WTC11 (cell line): ENCODE results near the gene KCNC4. TPM values are rescaled to one million over a fixed set of nuclear protein-coding genes. Genes with fewer than 3 reads are reported as not detected.

Experiments
- ATAC-seq: fragments of 200-7000 bp; cut with Tn5 transposase; 2 replicates; pipeline ENCODE4 v1.10.0; 2021; ENCODE audit warnings: mild to moderate bottlenecking, moderate library complexity
- CTCF ChIA-PET: fragments of 300-600 bp; sonication (Branson Sonifier 250); formaldehyde crosslinking; loops from one replicate; lab custom pipeline; 2021; ENCODE audit warnings: antibody characterized with exemption; lab: Charles Lee
- POLR2A ChIA-PET: fragments of 350-600 bp; sonication (Branson Sonifier 250); formaldehyde crosslinking; loops from one replicate; lab custom pipeline; 2021; ENCODE audit warnings: antibody characterized with exemption; lab: Charles Lee
- DNase-seq: peaks from one replicate; pipeline ENCODE4 v3.0.0; 2021; ENCODE audit warnings: low spot score
- H3K27ac Mint-ChIP-seq: 2 replicates; pipeline ENCODE4 v1.8.0; 2021; ENCODE audit warnings: mixed read lengths
- H3K27me3 Mint-ChIP-seq: 2 replicates; pipeline ENCODE4 v1.8.0; 2021; ENCODE audit warnings: low read depth, mild to moderate bottlenecking, moderate library complexity, mixed read lengths
- H3K36me3 Mint-ChIP-seq: 2 replicates; pipeline ENCODE4 v1.8.0; 2021; ENCODE audit warnings: mixed read lengths
- H3K4me1 Mint-ChIP-seq: 2 replicates; pipeline ENCODE4 v1.8.0; 2022; ENCODE audit warnings: mixed read lengths
- H3K4me3 Mint-ChIP-seq: 2 replicates; pipeline ENCODE4 v1.8.0; 2021; ENCODE audit warnings: mild to moderate bottlenecking, moderate library complexity, mixed read lengths
- H3K9me3 Mint-ChIP-seq: 2 replicates; pipeline ENCODE4 v1.8.0; 2021; ENCODE audit warnings: mixed read lengths
- CREB1 ChIP-seq: sonication (generic); formaldehyde crosslinking; IDR thresholded peaks from 2 replicates; pipeline ENCODE4 v1.8.0; 2023; ENCODE audit warnings: mild to moderate bottlenecking, missing genetic modification reagents
- ELF4 ChIP-seq: sonication (generic); formaldehyde crosslinking; IDR thresholded peaks from 2 replicates; pipeline ENCODE4 v1.8.1; 2022; ENCODE audit warnings: low read depth, mild to moderate bottlenecking, moderate library complexity, missing genetic modification reagents
- EMX1 ChIP-seq: fragments of 250-450 bp; sonication (Bioruptor Pico); IDR thresholded peaks from 2 replicates; pipeline ENCODE4 v1.8.0; 2021; ENCODE audit warnings: mild to moderate bottlenecking
- FOXP1 ChIP-seq: sonication (generic); formaldehyde crosslinking; IDR thresholded peaks from 2 replicates; pipeline ENCODE4 v1.8.0; 2022; ENCODE audit warnings: missing genetic modification reagents, mild to moderate bottlenecking, moderate library complexity, borderline replicate concordance
- HMGA2 ChIP-seq: fragments of 250-450 bp; sonication (Bioruptor Pico); IDR thresholded peaks from 2 replicates; pipeline ENCODE4 v1.4.0; 2021; ENCODE audit warnings: mild to moderate bottlenecking, moderate library complexity
- IRF2 ChIP-seq: sonication (generic); formaldehyde crosslinking; IDR thresholded peaks from 2 replicates; pipeline ENCODE4 v1.8.0; 2022; ENCODE audit warnings: low read depth, missing genetic modification reagents, borderline replicate concordance
- NFATC4 ChIP-seq: fragments of 250-450 bp; sonication (Bioruptor Pico); IDR thresholded peaks from 2 replicates; pipeline ENCODE4 v1.9.0; 2021; ENCODE audit warnings: mild to moderate bottlenecking
- NR1H2 ChIP-seq: sonication (generic); formaldehyde crosslinking; IDR thresholded peaks from 2 replicates; pipeline ENCODE4 v1.9.0; 2021; ENCODE audit warnings: mild to moderate bottlenecking, moderate library complexity, missing genetic modification reagents
- NR3C1 ChIP-seq: sonication (generic); formaldehyde crosslinking; conservative IDR thresholded peaks from 2 replicates; pipeline ENCODE4 v1.8.1; 2023; ENCODE audit warnings: low read depth, mild to moderate bottlenecking, missing genetic modification reagents
- RORB ChIP-seq: fragments of 250-450 bp; sonication (Bioruptor Pico); IDR thresholded peaks from 2 replicates; pipeline ENCODE4 v1.9.0; 2021; ENCODE audit warnings: mild to moderate bottlenecking
- SMAD4 ChIP-seq: sonication (generic); formaldehyde crosslinking; IDR thresholded peaks from 2 replicates; pipeline ENCODE4 v1.8.0; 2022; ENCODE audit warnings: mild to moderate bottlenecking, missing genetic modification reagents
- TEAD4 ChIP-seq: sonication (generic); formaldehyde crosslinking; IDR thresholded peaks from 2 replicates; pipeline ENCODE4 v1.8.0; 2022; ENCODE audit warnings: mild to moderate bottlenecking, missing genetic modification reagents
- ZNF138 ChIP-seq: sonication (generic); formaldehyde crosslinking; conservative IDR thresholded peaks from 2 replicates; pipeline ENCODE4 v1.8.1; 2022; ENCODE audit warnings: mild to moderate bottlenecking, moderate library complexity, missing genetic modification reagents
- ZNF232 ChIP-seq: sonication (generic); formaldehyde crosslinking; IDR thresholded peaks from 2 replicates; pipeline ENCODE4 v1.8.0; 2022; ENCODE audit warnings: mild to moderate bottlenecking, missing genetic modification reagents
- ZNF263 ChIP-seq: sonication (generic); formaldehyde crosslinking; IDR thresholded peaks from 2 replicates; pipeline ENCODE4 v1.8.1; 2022; ENCODE audit warnings: low read depth, mild to moderate bottlenecking, moderate library complexity, missing genetic modification reagents
- ZNF396 ChIP-seq: fragments of 250-450 bp; sonication (Bioruptor Pico); IDR thresholded peaks from 2 replicates; pipeline ENCODE4 v1.8.0; 2021; ENCODE audit warnings: mild to moderate bottlenecking, moderate library complexity, borderline replicate concordance
- total RNA-seq: library from RNA; stranded (reverse); gene quantifications from 3 replicates; pipeline ENCODE4 v1.2.3, GENCODE V29; 2021
- TF ChIP-seq, protein P1 (sequence below): sonication (generic); formaldehyde crosslinking; IDR thresholded peaks from 2 replicates; pipeline ENCODE4 v1.8.0; 2022; ENCODE audit warnings: mild to moderate bottlenecking, missing genetic modification reagents
- TF ChIP-seq, protein P2 (sequence below): fragments of 250-450 bp; sonication (Bioruptor Pico); IDR thresholded peaks from 2 replicates; pipeline ENCODE4 v1.8.0; 2021; ENCODE audit warnings: mild to moderate bottlenecking
- TF ChIP-seq, protein P3 (sequence below): sonication (generic); formaldehyde crosslinking; IDR thresholded peaks from 2 replicates; pipeline ENCODE4 v1.8.1; 2023; ENCODE audit warnings: mild to moderate bottlenecking, missing genetic modification reagents
- TF ChIP-seq, protein P4 (sequence below): sonication (generic); formaldehyde crosslinking; IDR thresholded peaks from 2 replicates; pipeline ENCODE4 v1.8.1; 2023; ENCODE audit warnings: mild to moderate bottlenecking, missing genetic modification reagents, borderline replicate concordance
- TF ChIP-seq, protein P5 (sequence below): sonication (generic); formaldehyde crosslinking; IDR thresholded peaks from 2 replicates; pipeline ENCODE4 v1.8.1; 2023; ENCODE audit warnings: mild to moderate bottlenecking, missing genetic modification reagents, moderate library complexity

Gene KCNC4
- total RNA-seq, 1 experiment from 2014 or later = 19.9 TPM

DNA sequence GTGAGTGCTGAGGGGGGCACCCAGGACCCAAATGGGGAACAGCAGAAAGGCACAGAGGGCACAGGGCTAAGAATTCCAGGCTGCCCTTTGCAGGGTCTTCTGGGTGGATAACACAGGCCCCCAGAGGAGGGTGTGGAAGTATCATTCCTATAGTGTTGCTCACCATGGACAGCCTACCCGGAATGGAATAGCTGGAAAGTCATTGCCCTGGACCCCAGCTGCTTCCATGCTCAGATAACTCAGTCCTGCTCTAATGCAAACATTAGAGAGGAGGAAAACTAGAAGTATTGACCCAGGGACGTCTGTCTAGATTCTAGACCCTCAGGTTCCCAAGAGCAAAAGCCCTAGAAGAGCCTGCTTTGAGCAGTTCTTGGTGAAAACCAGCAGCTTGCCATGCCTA is 35.2 kb upstream of the KCNC4 start:
- H3K4me1 Mint-ChIP-seq = peaks cover 10% of the 10 kb centered on the region
- no peak for ATAC-seq
- no peak overlapping the region for H3K27ac Mint-ChIP-seq

DNA sequence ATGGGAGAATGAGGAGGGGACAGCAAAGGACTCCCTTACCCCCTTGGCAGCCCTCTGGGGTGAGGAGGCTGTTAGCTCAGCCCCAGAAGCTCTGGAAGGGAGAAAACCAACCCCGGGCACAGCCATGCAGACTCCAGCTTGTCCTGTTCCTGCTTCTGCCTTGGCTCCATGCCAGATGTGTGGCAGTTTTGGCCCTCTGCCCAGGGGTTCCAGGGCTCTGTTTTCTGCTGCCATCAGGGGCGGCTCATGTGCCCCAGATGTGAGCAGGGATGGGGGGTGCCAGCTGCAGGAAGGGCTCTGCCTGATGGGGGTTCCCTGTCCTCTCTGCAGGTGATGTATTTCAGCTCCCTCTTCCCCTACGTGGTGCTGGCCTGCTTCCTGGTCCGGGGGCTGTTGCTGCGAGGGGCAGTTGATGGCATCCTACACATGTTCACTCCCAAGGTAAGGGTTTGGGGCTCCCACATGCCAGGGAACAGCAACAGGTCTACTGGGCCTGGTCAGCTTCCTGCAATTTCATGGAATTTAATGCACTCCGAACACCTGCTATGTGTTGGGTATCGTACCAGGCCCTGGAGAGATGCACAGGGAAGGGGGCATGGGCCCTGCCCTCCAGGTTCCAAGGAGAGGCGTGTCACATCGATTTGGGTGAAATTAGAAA is 33.7 kb upstream of the KCNC4 start:
- POLR2A ChIA-PET = no interaction called here
- Mint-ChIP-seq H3K4me3 (no peak overlapping the region), H3K27ac (no peak overlapping the region), H3K4me1 (peaks cover 10% of the 10 kb centered on the region), H3K36me3 (no peaks in the 10 kb centered on the region), H3K9me3 (no peaks in the 10 kb centered on the region), H3K27me3 (no peaks in the 10 kb centered on the region; the same call in 1 of the 2 replicates)
- CTCF ChIA-PET = interaction anchor here (1.1 to 6.6 kb wide), 4 partner anchors 21 to 136 kb away, joined by 6 to 36 read pairs (median 8); no protein-coding TSS in a partner anchor
- ATAC-seq = no peak
- no peak for DNase-seq
- TF ChIP-seq HMGA2 (CRISPR knock-in tag) = no peak
- TF ChIP-seq, protein P1, sequence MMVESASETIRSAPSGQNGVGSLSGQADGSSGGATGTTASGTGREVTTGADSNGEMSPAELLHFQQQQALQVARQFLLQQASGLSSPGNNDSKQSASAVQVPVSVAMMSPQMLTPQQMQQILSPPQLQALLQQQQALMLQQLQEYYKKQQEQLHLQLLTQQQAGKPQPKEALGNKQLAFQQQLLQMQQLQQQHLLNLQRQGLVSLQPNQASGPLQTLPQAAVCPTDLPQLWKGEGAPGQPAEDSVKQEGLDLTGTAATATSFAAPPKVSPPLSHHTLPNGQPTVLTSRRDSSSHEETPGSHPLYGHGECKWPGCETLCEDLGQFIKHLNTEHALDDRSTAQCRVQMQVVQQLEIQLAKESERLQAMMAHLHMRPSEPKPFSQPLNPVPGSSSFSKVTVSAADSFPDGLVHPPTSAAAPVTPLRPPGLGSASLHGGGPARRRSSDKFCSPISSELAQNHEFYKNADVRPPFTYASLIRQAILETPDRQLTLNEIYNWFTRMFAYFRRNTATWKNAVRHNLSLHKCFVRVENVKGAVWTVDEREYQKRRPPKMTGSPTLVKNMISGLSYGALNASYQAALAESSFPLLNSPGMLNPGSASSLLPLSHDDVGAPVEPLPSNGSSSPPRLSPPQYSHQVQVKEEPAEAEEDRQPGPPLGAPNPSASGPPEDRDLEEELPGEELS = no peak
- no peak for TF ChIP-seq ZNF396 (CRISPR knock-in tag)
- no peak for TF ChIP-seq ZNF138 (CRISPR knock-in tag)
- no peak for TF ChIP-seq FOXP1 (CRISPR knock-in tag)
- no peak for TF ChIP-seq NR3C1 (CRISPR knock-in tag)
- TF ChIP-seq RORB (CRISPR knock-in tag) = no peak
- no peak for TF ChIP-seq ZNF263 (CRISPR knock-in tag)
- TF ChIP-seq, protein P2, sequence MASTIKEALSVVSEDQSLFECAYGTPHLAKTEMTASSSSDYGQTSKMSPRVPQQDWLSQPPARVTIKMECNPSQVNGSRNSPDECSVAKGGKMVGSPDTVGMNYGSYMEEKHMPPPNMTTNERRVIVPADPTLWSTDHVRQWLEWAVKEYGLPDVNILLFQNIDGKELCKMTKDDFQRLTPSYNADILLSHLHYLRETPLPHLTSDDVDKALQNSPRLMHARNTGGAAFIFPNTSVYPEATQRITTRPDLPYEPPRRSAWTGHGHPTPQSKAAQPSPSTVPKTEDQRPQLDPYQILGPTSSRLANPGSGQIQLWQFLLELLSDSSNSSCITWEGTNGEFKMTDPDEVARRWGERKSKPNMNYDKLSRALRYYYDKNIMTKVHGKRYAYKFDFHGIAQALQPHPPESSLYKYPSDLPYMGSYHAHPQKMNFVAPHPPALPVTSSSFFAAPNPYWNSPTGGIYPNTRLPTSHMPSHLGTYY (CRISPR knock-in tag) = no peak
- no peak for TF ChIP-seq EMX1 (CRISPR knock-in tag)
- TF ChIP-seq NR1H2 (CRISPR knock-in tag) = no peak
- TF ChIP-seq, protein P3, sequence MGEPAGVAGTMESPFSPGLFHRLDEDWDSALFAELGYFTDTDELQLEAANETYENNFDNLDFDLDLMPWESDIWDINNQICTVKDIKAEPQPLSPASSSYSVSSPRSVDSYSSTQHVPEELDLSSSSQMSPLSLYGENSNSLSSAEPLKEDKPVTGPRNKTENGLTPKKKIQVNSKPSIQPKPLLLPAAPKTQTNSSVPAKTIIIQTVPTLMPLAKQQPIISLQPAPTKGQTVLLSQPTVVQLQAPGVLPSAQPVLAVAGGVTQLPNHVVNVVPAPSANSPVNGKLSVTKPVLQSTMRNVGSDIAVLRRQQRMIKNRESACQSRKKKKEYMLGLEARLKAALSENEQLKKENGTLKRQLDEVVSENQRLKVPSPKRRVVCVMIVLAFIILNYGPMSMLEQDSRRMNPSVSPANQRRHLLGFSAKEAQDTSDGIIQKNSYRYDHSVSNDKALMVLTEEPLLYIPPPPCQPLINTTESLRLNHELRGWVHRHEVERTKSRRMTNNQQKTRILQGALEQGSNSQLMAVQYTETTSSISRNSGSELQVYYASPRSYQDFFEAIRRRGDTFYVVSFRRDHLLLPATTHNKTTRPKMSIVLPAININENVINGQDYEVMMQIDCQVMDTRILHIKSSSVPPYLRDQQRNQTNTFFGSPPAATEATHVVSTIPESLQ (CRISPR knock-in tag) = no peak
- no peak for TF ChIP-seq SMAD4

More for the DNA sequence above, 35.2 kb upstream of the KCNC4 start:
- Mint-ChIP-seq H3K36me3 (no peaks in the 10 kb centered on the region), H3K4me3 (no peak overlapping the region), H3K27me3 (no peaks in the 10 kb centered on the region; the same call in 1 of the 2 replicates), H3K9me3 (no peaks in the 10 kb centered on the region)
- POLR2A ChIA-PET = interaction anchor here (1.1 kb wide), 1 partner anchor 10 kb away, joined by 3 read pairs; no protein-coding TSS in a partner anchor
- no peak for DNase-seq
- TF ChIP-seq, protein P3 (CRISPR knock-in tag) = no peak
- TF ChIP-seq, protein P4, sequence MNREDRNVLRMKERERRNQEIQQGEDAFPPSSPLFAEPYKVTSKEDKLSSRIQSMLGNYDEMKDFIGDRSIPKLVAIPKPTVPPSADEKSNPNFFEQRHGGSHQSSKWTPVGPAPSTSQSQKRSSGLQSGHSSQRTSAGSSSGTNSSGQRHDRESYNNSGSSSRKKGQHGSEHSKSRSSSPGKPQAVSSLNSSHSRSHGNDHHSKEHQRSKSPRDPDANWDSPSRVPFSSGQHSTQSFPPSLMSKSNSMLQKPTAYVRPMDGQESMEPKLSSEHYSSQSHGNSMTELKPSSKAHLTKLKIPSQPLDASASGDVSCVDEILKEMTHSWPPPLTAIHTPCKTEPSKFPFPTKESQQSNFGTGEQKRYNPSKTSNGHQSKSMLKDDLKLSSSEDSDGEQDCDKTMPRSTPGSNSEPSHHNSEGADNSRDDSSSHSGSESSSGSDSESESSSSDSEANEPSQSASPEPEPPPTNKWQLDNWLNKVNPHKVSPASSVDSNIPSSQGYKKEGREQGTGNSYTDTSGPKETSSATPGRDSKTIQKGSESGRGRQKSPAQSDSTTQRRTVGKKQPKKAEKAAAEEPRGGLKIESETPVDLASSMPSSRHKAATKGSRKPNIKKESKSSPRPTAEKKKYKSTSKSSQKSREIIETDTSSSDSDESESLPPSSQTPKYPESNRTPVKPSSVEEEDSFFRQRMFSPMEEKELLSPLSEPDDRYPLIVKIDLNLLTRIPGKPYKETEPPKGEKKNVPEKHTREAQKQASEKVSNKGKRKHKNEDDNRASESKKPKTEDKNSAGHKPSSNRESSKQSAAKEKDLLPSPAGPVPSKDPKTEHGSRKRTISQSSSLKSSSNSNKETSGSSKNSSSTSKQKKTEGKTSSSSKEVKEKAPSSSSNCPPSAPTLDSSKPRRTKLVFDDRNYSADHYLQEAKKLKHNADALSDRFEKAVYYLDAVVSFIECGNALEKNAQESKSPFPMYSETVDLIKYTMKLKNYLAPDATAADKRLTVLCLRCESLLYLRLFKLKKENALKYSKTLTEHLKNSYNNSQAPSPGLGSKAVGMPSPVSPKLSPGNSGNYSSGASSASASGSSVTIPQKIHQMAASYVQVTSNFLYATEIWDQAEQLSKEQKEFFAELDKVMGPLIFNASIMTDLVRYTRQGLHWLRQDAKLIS (CRISPR knock-in tag) = no peak
- TF ChIP-seq IRF2 = no peak
- no peak for TF ChIP-seq ELF4 (CRISPR knock-in tag)
- no peak for TF ChIP-seq CREB1 (CRISPR knock-in tag)
- no peak for TF ChIP-seq NFATC4
- TF ChIP-seq, protein P5, sequence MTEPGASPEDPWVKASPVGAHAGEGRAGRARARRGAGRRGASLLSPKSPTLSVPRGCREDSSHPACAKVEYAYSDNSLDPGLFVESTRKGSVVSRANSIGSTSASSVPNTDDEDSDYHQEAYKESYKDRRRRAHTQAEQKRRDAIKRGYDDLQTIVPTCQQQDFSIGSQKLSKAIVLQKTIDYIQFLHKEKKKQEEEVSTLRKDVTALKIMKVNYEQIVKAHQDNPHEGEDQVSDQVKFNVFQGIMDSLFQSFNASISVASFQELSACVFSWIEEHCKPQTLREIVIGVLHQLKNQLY (CRISPR knock-in tag) = no peak
- no peak for TF ChIP-seq ZNF232
- no peak for TF ChIP-seq ZNF138 (CRISPR knock-in tag)
- TF ChIP-seq TEAD4 (CRISPR knock-in tag) = no peak
- TF ChIP-seq, all 79 proteins: peak for 0
- CTCF ChIA-PET = interaction anchor here (0.6 to 6.6 kb wide), 6 partner anchors 9 to 138 kb away, joined by 3 to 36 read pairs (median 5); partner anchors contain the start of gene SLC6A17
